Measurements from ENCODE around the gene CCDC88B. TPM values are rescaled to one million over a fixed set of nuclear protein-coding genes. Genes with fewer than 3 reads are reported as not detected.

The CCDC88B gene
- total and polyA plus RNA-seq, 2 experiments from 2014 or later, result 6.8 to 12.1 TPM

DNA sequence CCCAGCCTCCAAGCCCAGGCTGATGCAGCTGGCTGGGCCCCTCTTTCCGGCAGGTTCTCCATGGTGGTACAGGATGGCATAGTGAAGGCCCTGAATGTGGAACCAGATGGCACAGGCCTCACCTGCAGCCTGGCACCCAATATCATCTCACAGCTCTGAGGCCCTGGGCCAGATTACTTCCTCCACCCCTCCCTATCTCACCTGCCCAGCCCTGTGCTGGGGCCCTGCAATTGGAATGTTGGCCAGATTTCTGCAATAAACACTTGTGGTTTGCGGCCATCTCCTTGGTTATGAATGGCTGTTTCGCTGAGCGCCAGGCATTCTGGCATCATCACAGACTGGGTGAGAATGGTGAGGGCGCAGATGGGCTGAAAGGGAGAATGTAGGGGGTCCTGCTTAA lies 18.5 kb upstream of the CCDC88B start:
- Mint-ChIP-seq H3K27ac (no peak overlapping the region), H3K4me1 (peaks cover 22% of the 10 kb centered on the region), H3K27me3 (ENCODE audit: insufficient read depth, low read depth, poor library complexity) (peaks cover 21% of the 10 kb centered on the region), H3K9me3 (no peaks in the 10 kb centered on the region; the same call in 2 of the 3 replicates), H3K4me3 (no peak overlapping the region; the same call in 2 of the 3 replicates), H3K36me3 (ENCODE audit: low read depth) (peaks cover 34% of the 10 kb centered on the region)
- Histone ChIP-seq H3K27ac (ENCODE audit: low read depth) (no peak overlapping the region), H4K20me1 (replicated peaks; ENCODE audit: insufficient read depth) (no peaks in the 10 kb centered on the region; the same call in 1 of the 2 replicates), H3K27me3 (ENCODE audit: insufficient read depth) (no peaks in the 10 kb centered on the region), H3K9me2 (ENCODE audit: insufficient read depth) (no peaks in the 10 kb centered on the region), H2AFZ (no peak overlapping the region), H3K4me3 (no peak overlapping the region), H3K36me3 (ENCODE audit: insufficient read depth) (peaks cover 3% of the 10 kb centered on the region; the same call in 1 of the 2 replicates), H3F3A (replicated peaks; ENCODE audit: low read depth) (0 out of 2 replicates have a peak, but pooled peaks cover 6% of the 10 kb centered on the region), H3K4me1 (ENCODE audit: insufficient read depth) (peaks cover 14% of the 10 kb centered on the region), H3K4me2 (no peak overlapping the region), H3K79me2 (replicated peaks; ENCODE audit: insufficient read depth) (peaks cover 11% of the 10 kb centered on the region)
- ATAC-seq, result no peak
- TF ChIP-seq STAT1 (IDR thresholded peaks at IDR 0.05; ENCODE audit: unreplicated experiment) (no peak), EZH2phosphoT487 (IDR thresholded peaks at IDR 0.05; ENCODE audit: unreplicated experiment) (no peak), EZH2 (IDR thresholded peaks at IDR 0.05; ENCODE audit: low read depth, unreplicated experiment) (no peak), CREB1 (CRISPR knock-in tag; IDR thresholded peaks at IDR 0.05; ENCODE audit: low read depth) (no peak), ZNF114 (CRISPR knock-in tag; IDR thresholded peaks at IDR 0.05) (no peak), POLR2AphosphoS5 (IDR thresholded peaks at IDR 0.05; ENCODE audit: low read depth) (no peak), NANOG (IDR thresholded peaks at IDR 0.05; ENCODE audit: borderline replicate concordance) (no peak), JUNB (IDR thresholded peaks at IDR 0.05; ENCODE audit: unreplicated experiment) (no peak), CTCF (conservative IDR thresholded peaks at IDR 0.05; ENCODE audit: low read depth in 2 of 2) (no peak)
- TF ChIP-seq, protein P1, sequence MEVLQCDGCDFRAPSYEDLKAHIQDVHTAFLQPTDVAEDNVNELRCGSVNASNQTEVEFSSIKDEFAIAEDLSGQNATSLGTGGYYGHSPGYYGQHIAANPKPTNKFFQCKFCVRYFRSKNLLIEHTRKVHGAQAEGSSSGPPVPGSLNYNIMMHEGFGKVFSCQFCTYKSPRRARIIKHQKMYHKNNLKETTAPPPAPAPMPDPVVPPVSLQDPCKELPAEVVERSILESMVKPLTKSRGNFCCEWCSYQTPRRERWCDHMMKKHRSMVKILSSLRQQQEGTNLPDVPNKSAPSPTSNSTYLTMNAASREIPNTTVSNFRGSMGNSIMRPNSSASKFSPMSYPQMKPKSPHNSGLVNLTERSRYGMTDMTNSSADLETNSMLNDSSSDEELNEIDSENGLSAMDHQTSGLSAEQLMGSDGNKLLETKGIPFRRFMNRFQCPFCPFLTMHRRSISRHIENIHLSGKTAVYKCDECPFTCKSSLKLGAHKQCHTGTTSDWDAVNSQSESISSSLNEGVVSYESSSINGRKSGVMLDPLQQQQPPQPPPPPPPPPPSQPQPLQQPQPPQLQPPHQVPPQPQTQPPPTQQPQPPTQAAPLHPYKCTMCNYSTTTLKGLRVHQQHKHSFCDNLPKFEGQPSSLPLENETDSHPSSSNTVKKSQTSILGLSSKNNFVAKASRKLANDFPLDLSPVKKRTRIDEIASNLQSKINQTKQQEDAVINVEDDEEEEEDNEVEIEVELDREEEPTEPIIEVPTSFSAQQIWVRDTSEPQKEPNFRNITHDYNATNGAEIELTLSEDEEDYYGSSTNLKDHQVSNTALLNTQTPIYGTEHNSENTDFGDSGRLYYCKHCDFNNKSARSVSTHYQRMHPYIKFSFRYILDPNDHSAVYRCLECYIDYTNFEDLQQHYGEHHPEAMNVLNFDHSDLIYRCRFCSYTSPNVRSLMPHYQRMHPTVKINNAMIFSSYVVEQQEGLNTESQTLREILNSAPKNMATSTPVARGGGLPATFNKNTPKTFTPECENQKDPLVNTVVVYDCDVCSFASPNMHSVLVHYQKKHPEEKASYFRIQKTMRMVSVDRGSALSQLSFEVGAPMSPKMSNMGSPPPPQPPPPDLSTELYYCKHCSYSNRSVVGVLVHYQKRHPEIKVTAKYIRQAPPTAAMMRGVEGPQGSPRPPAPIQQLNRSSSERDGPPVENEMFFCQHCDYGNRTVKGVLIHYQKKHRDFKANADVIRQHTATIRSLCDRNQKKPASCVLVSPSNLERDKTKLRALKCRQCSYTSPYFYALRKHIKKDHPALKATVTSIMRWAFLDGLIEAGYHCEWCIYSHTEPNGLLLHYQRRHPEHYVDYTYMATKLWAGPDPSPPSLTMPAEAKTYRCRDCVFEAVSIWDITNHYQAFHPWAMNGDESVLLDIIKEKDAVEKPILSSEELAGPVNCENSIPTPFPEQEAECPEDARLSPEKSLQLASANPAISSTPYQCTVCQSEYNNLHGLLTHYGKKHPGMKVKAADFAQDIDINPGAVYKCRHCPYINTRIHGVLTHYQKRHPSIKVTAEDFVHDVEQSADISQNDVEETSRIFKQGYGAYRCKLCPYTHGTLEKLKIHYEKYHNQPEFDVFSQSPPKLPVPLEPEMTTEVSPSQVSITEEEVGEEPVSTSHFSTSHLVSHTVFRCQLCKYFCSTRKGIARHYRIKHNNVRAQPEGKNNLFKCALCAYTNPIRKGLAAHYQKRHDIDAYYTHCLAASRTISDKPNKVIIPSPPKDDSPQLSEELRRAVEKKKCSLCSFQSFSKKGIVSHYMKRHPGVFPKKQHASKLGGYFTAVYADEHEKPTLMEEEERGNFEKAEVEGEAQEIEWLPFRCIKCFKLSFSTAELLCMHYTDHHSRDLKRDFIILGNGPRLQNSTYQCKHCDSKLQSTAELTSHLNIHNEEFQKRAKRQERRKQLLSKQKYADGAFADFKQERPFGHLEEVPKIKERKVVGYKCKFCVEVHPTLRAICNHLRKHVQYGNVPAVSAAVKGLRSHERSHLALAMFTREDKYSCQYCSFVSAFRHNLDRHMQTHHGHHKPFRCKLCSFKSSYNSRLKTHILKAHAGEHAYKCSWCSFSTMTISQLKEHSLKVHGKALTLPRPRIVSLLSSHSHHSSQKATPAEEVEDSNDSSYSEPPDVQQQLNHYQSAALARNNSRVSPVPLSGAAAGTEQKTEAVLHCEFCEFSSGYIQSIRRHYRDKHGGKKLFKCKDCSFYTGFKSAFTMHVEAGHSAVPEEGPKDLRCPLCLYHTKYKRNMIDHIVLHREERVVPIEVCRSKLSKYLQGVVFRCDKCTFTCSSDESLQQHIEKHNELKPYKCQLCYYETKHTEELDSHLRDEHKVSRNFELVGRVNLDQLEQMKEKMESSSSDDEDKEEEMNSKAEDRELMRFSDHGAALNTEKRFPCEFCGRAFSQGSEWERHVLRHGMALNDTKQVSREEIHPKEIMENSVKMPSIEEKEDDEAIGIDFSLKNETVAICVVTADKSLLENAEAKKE (CRISPR knock-in tag; IDR thresholded peaks at IDR 0.05), result no peak
- DNase-seq (ENCODE audit: low spot score), result no peak
